ENCODE data around the gene SDHA.
"Not testable (repeated sequence)": the region's sequence is repeated elsewhere in the genome, so short reads cannot be mapped to it uniquely, and the experiment has no call there.

DNA sequence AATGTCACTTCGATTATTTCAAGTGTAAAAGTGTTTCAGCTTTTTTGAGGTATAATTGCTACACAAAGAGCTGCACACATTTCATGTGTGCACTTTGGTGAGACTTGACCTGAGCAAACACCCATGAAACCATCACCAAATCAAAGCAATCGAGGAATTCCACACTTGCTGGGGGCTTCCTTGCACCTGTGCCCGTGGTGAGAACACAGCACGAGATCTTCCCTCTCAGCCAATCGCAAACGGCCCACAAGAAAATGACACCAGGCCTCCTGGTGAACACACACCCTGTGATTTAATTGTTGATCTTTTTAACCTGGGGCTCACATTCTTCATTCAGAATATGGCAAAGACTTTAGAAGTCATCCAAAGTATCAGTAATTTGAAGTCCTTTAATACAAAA lies 79.3 kb downstream of the SDHA start:
- TF ChIP-seq POLR2AphosphoS5 (IDR thresholded peaks at IDR 0.05; ENCODE audit: borderline replicate concordance, low read depth, low read length); EZH2 (IDR thresholded peaks at IDR 0.05); FOXP2 (optimal IDR thresholded peaks at IDR 0.05; ENCODE audit: control extremely low read depth, extremely low read length, insufficient read depth): not testable (repeated sequence)

All from SK-N-MC (cell line).